K562 (cell line): ENCODE measurements around the gene CPN2. TPM values are rescaled to one million over a fixed set of nuclear protein-coding genes. Genes with fewer than 3 reads are reported as not detected.
A peak's percentile ranks its signal among the peaks of the same experiment; 100 is the strongest.

Experiments used
- CCAR2 ChIP-seq: fragments of 200-400 bp; formaldehyde crosslinking; IDR thresholded peaks from 2 replicates; pipeline ENCODE4 v1.6.1; 2017; ENCODE audit warnings: mild to moderate bottlenecking, low read depth, low read length
- FOXK1 ChIP-seq: sonication (generic); formaldehyde crosslinking; IDR thresholded peaks from 2 replicates; pipeline ENCODE4 v1.8.0; 2022; ENCODE audit warnings: missing genetic modification reagents, mild to moderate bottlenecking, borderline replicate concordance
- HMG20B ChIP-seq: fragments of 250-450 bp; sonication (Bioruptor Pico); IDR thresholded peaks from 2 replicates; pipeline ENCODE4 v1.5.0; 2021; ENCODE audit warnings: mild to moderate bottlenecking
- NR4A1 ChIP-seq, 2 experiments: fragments of 250-450 bp in 1 of 2; fragments of 450-650 bp in 1 of 2; sonication (Bioruptor Pico) in 1 of 2; IDR thresholded peaks; 2 replicates each; pipeline versions ENCODE4 v1.4.0 to v1.6.1; 2016 to 2020; ENCODE audit warnings: mild to moderate bottlenecking in 2 of 2, missing compliant biosample characterization in 1 of 2, missing genetic modification characterization in 1 of 2, moderate library complexity in 1 of 2
- TAF9B ChIP-seq: fragments of 450-650 bp; IDR thresholded peaks from 2 replicates; pipeline ENCODE4 v1.6.1; 2018; ENCODE audit warnings: mild to moderate bottlenecking; ENCODE audit not compliant: partially characterized antibody
- polyA plus RNA-seq, 8 experiments: library from polyadenylated mRNA; depleted of rRNA in 4 of 8; stranded (reverse) in 5 of 8; unstranded in 3 of 8; fragments of >200 nt; fragmentation: Nextera tagmentation in 2 of 8; fragmentation: Illumina TruSeq in 1 of 8; extraction: Ambion mirVana in 2 of 8; extraction: Trizol in 1 of 8; gene quantifications; 2 replicates each; pipeline versions ENCODE4 v1.2.1 to v1.2.3, GENCODE V29; 2011 to 2014; ENCODE audit warnings: inconsistent platforms in 1 of 8, missing spikeins in 1 of 8
- total RNA-seq, 7 experiments: library from RNA; depleted of rRNA in 6 of 7; stranded (reverse); fragments of >200 nt in 6 of 7; fragmentation: Illumina TruSeq in 2 of 7; extraction: Trizol in 2 of 7; gene quantifications; 2 replicates each; pipeline versions ENCODE4 v1.2.1 to v1.2.3, GENCODE V29; 2011 to 2021; ENCODE audit warnings: low replicate concordance in 1 of 7
- TF ChIP-seq, protein P1 (sequence below): sonication (generic); formaldehyde crosslinking; IDR thresholded peaks from 2 replicates; pipeline ENCODE4 v1.8.0; 2023; ENCODE audit warnings: mild to moderate bottlenecking, missing genetic modification reagents
- TF ChIP-seq, protein P2 (sequence below), 2 experiments: fragments of 450-650 bp; formaldehyde crosslinking in 1 of 2; IDR thresholded peaks; 2 replicates each; pipeline versions ENCODE4 v1.4.0 to v1.6.1; 2014 to 2020; ENCODE audit warnings: mild to moderate bottlenecking in 2 of 2, borderline replicate concordance in 1 of 2, low read depth in 1 of 2
- TF ChIP-seq, protein P3 (sequence below), 2 experiments: fragments of 450-650 bp; IDR thresholded peaks; 2 replicates each; pipeline ENCODE4 v1.6.1; 2016
- TF ChIP-seq, protein P4 (sequence below): fragments of 200-800 bp; sonication (Bioruptor generic); IDR thresholded peaks from 2 replicates; pipeline ENCODE4 v1.6.1; 2017; ENCODE audit warnings: missing genetic modification characterization, missing compliant biosample characterization

Gene CPN2
- total and polyA plus RNA-seq, 9 of the 15 experiments (the other 6 are each of a cell fraction or from before 2014, with no cell fraction given): not detected

DNA sequence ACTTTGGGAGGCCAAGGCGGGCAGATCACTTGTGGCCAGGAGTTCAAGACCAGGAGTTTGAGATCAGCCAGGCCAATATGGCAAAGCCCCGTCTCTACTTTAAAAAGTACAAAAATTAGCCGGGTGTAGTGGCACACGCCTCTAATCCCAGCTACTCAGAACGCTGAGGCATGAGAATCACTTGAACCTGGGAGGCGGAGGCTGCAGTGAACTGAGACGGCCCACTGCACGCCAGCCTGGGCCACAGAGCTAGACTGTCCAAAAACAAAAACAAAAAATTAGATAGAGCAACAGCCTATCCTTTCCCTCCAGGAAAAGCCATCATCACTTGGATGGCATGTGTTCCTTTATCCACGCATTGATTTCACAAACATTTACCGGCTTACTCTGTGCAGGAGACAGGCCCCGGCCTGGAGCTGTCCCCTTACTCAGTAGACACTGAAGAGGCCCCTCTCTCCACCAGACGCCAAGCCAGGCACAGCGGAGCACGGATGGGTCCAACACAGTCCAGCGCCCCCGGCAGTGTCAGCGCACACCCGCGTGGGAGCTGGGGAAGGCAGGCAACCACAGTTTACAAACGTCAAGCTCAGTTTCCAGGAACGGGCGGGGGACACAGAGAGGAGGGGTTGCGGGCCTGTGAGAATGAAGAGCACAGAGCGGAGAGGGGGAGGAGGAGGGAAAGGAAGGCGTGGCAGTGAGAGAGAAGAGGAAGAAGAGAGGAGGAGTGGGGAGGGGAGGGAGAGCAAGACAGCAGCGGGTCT, 44.8 kb upstream of the CPN2 start (continued):
- TF ChIP-seq, protein P1, sequence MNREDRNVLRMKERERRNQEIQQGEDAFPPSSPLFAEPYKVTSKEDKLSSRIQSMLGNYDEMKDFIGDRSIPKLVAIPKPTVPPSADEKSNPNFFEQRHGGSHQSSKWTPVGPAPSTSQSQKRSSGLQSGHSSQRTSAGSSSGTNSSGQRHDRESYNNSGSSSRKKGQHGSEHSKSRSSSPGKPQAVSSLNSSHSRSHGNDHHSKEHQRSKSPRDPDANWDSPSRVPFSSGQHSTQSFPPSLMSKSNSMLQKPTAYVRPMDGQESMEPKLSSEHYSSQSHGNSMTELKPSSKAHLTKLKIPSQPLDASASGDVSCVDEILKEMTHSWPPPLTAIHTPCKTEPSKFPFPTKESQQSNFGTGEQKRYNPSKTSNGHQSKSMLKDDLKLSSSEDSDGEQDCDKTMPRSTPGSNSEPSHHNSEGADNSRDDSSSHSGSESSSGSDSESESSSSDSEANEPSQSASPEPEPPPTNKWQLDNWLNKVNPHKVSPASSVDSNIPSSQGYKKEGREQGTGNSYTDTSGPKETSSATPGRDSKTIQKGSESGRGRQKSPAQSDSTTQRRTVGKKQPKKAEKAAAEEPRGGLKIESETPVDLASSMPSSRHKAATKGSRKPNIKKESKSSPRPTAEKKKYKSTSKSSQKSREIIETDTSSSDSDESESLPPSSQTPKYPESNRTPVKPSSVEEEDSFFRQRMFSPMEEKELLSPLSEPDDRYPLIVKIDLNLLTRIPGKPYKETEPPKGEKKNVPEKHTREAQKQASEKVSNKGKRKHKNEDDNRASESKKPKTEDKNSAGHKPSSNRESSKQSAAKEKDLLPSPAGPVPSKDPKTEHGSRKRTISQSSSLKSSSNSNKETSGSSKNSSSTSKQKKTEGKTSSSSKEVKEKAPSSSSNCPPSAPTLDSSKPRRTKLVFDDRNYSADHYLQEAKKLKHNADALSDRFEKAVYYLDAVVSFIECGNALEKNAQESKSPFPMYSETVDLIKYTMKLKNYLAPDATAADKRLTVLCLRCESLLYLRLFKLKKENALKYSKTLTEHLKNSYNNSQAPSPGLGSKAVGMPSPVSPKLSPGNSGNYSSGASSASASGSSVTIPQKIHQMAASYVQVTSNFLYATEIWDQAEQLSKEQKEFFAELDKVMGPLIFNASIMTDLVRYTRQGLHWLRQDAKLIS (CRISPR knock-in tag): no peak
- TF ChIP-seq HMG20B (CRISPR knock-in tag) (no peak), TAF9B (no peak), NR4A1 (CRISPR knock-in tag; IDR thresholded peaks at IDR 0.05) (no peak), NR4A1 (tag; IDR thresholded peaks at IDR 0.05) (no peak), FOXK1 (CRISPR knock-in tag) (no peak), CCAR2 (no peak)
- TF ChIP-seq, protein P2, sequence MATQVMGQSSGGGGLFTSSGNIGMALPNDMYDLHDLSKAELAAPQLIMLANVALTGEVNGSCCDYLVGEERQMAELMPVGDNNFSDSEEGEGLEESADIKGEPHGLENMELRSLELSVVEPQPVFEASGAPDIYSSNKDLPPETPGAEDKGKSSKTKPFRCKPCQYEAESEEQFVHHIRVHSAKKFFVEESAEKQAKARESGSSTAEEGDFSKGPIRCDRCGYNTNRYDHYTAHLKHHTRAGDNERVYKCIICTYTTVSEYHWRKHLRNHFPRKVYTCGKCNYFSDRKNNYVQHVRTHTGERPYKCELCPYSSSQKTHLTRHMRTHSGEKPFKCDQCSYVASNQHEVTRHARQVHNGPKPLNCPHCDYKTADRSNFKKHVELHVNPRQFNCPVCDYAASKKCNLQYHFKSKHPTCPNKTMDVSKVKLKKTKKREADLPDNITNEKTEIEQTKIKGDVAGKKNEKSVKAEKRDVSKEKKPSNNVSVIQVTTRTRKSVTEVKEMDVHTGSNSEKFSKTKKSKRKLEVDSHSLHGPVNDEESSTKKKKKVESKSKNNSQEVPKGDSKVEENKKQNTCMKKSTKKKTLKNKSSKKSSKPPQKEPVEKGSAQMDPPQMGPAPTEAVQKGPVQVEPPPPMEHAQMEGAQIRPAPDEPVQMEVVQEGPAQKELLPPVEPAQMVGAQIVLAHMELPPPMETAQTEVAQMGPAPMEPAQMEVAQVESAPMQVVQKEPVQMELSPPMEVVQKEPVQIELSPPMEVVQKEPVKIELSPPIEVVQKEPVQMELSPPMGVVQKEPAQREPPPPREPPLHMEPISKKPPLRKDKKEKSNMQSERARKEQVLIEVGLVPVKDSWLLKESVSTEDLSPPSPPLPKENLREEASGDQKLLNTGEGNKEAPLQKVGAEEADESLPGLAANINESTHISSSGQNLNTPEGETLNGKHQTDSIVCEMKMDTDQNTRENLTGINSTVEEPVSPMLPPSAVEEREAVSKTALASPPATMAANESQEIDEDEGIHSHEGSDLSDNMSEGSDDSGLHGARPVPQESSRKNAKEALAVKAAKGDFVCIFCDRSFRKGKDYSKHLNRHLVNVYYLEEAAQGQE (IDR thresholded peaks at IDR 0.05; ENCODE audit: borderline replicate concordance): 0 out of 2 replicates have a peak, but pooled peaks have one; percentile 24
- TF ChIP-seq, protein P2 (CRISPR knock-in tag; IDR thresholded peaks at IDR 0.05; ENCODE audit: low read depth): no peak
- TF ChIP-seq, protein P3, sequence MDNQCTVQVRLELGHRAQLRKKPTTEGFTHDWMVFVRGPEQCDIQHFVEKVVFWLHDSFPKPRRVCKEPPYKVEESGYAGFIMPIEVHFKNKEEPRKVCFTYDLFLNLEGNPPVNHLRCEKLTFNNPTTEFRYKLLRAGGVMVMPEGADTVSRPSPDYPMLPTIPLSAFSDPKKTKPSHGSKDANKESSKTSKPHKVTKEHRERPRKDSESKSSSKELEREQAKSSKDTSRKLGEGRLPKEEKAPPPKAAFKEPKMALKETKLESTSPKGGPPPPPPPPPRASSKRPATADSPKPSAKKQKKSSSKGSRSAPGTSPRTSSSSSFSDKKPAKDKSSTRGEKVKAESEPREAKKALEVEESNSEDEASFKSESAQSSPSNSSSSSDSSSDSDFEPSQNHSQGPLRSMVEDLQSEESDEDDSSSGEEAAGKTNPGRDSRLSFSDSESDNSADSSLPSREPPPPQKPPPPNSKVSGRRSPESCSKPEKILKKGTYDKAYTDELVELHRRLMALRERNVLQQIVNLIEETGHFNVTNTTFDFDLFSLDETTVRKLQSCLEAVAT (IDR thresholded peaks at IDR 0.05): peak in 1 of 2 experiments; percentile 65; a peak in 1 of 4 replicates
- TF ChIP-seq, protein P4, sequence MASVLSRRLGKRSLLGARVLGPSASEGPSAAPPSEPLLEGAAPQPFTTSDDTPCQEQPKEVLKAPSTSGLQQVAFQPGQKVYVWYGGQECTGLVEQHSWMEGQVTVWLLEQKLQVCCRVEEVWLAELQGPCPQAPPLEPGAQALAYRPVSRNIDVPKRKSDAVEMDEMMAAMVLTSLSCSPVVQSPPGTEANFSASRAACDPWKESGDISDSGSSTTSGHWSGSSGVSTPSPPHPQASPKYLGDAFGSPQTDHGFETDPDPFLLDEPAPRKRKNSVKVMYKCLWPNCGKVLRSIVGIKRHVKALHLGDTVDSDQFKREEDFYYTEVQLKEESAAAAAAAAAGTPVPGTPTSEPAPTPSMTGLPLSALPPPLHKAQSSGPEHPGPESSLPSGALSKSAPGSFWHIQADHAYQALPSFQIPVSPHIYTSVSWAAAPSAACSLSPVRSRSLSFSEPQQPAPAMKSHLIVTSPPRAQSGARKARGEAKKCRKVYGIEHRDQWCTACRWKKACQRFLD (CRISPR knock-in tag): no peak
